ENCODE results near the gene RFPL3.
"Not testable (repeated sequence)": the region's sequence is repeated elsewhere in the genome, so short reads cannot be mapped to it uniquely, and the experiment has no call there.

The RFPL3 gene

DNA sequence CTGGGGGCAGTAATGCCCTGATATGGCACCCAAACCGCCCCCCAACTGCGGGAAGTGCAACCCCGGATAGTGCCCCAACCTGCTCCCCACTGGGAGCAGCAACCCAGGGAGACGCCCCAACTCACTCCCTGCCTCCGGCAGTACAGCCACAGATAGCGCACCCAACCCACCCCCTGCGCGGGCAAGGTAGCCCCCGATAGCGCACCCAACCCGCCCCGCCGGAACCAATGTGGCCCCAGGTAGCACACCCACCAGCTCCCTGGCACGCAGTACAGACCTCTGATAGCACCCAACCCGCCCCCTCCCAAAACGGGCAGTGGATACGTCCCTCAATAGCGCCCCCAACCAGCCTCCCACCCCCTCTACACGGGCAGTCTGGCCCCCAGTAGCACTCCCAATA, 3.8 kb upstream of the RFPL3 start:
- DNase-seq (ENCODE audit: low spot score), result no peak

DNA sequence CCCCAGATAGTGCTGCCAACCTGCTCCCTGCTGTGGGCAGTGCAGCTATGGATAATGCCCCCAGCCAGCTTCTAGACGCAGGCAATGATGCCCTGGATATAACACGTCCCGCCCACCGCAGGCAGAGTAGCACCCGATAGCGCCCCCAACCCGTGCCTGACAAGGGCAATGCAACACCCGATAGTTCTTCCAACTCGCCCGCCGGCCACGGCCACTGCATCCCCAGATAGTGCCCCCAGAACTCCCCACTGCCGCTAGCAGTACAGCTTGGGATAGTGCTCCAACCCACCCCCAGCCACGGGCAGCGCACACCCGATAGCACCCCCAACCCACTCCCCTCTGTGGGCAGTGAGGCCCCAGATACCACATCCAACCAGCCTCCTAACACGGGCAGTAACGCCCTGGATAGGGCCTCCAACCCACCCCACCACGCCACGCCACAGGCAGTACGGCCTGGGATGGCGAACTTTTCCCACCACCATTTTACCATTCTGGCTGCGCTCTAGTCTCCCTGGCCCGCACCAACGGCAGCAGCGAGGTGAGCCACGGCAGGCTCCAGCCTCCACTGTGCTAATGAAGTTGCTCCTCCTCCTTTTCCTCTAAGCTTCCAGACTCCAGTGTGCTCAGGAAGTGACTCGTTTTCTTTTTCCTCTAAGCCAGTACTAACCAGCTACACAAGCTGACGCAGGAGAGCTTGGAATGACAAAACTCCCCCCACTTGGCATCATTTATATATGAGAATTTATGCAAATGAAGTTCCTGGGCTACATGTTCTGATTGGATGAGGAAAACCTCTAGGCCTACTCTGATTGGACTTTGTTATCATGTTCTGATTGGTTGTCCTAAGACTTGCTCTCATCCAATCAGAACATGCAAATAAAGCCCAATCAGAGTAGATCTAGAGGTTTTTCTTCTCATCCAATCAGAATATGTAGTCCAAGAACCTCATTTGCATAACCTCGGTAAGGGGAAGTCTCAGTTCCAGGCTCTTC, 3.0 kb upstream of the RFPL3 start:
- DNase-seq (ENCODE audit: low spot score), result peak; percentile 7

GRCh38 chr22:32355760-32356159, 1.9 kb upstream of the RFPL3 start:
- DNase-seq (ENCODE audit: low spot score), result peak; percentile 29

DNA sequence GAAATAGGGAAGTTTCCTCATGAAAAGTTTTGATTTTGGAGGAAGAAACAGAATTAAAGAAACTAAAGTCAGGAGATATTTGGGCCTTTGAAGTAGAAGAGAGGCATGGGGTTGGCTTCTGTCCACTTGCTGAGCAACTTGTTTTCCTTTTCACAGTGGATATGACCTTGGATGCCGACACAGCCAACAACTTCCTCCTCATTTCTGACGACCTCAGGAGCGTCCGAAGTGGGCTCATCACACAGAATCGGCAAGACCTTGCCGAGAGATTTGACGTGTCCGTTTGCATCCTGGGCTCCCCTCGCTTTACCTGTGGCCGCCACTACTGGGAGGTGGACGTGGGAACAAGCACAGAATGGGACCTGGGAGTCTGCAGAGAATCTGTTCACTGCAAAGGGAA, 2.4 kb downstream of the RFPL3 start:
- not testable (repeated sequence) for DNase-seq (ENCODE audit: low spot score)

DNA sequence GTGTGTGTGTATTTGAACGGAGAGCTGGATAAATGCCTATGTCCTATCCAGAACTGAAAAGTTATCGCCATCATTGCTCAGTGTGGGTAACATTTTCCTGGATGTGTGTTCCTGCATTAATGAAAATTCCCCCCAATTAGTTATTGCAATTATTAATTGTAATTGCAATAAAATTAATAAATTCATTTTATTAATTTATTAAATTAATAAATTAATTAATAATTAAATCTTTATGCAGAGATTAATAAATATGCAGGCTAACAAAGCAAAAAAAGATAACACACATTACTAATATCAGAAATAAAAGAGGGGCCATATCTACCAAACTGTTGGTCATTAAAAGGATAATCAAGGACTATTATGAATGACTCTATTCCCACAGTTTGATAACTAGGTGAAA, 3.6 kb downstream of the RFPL3 start:
- no peak for DNase-seq (ENCODE audit: low spot score)

GRCh38 chr22:32364210-32364609, 6.5 kb downstream of the RFPL3 start:
- no peak for DNase-seq (ENCODE audit: low spot score)

DNA sequence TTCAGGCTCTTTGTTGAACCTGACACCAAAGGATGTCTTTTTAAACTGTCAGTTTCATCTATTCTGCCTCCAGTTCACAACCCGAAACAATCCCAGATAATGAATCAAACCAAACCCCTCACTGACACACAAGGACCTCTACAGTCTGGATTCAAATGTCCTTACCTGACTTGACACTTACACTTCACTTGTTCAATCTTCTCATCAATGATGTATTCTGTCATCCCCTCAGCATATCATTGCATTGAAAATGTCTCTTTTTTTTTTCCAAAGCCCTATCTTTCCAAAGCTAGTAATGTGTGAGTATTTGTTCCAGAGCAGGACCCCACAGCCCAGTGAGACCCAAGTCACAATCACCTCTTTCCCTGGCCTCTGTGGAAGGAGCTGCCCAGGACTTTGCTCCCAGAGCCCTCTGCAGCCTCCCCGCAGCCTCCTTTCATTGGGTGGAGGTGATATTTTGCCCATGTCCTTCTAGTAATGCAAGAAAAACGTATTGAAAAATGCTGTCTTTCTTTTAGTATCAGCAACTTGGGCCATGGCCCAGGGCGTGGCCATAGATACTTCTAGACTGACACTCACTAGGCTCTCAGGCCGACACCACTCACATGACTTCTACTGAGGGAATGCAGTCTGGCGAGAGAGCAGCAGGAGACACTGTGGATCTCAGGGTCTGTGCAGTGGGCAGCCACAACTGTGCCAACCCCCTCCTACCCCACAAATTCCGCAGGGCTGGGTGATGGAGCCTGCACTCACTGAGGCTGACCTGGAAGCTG, 18.2 kb downstream of the RFPL3 start:
- DNase-seq (ENCODE audit: low spot score), result no peak

DNA sequence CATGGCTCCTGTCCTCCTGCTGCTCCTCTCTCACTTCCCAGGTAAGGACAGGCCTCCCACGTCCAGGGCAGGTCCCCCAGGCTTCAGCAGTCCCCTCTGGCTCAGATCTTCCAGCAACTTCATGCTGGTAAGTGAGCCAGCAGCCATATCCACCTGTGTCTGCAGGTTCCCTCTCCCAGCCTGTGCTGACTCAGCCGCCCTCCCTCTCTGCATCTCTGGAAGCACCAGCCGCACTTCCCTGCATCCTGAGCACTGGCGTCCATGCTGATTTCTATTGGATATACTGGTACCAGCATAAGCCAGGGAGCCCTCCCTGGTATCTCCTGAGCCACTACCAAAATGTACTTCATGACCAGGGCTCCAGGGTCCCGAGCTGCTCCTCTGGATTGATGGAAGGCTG, 19.0 kb downstream of the RFPL3 start:
- DNase-seq (ENCODE audit: low spot score), result no peak

GRCh38 chr22:32378707-32379272, 21.1 kb downstream of the RFPL3 start:
- DNase-seq (ENCODE audit: low spot score), result peak; percentile 43

GRCh38 chr22:32380991-32381390, 23.3 kb downstream of the RFPL3 start:
- no peak for DNase-seq (ENCODE audit: low spot score)

DNA sequence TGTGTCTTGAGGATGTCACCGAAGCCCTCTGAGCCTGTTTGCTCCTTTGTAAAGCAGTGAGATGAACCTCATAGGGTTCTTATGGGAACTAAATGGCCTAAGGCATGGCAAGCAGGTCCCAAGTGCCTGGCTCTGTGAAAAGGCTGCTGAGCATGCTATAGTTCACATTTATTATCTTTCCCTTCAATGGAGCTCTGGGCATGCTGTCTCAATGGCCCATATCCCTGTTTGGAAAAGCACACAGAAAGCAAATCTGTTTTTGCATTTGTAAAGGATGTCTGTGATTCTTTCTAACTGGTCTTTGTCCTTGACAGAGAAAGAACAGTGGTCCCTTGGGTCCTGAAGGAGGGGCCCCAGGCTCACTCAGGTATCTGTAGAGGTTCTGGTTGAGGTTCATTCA, 28.0 kb downstream of the RFPL3 start:
- DNase-seq (ENCODE audit: low spot score), result no peak

- no peak for DNase-seq (ENCODE audit: low spot score)
Observed at GRCh38 chr22:32389685-32390084, 32.0 kb downstream of the RFPL3 start.

DNA sequence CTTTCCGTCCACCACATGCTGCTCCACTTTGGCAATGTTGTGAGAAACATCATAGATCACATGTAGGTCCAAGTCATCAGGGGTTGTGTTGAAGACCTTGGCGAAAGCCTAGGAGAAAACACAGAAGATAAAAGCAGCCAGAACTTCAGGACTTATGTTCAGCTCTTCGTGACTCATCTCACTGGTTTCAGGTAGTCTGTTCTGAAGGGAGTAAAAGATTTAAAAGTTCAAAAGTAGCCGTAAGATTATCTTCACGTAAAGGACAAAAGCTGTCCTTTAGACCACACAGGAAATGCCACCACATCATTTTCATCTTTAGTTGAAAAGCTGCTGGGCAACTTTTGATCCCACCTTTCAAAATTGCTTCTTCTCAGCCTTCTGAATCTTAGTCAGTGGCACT, 37.4 kb downstream of the RFPL3 start:
- DNase-seq (ENCODE audit: low spot score), result no peak

DNA sequence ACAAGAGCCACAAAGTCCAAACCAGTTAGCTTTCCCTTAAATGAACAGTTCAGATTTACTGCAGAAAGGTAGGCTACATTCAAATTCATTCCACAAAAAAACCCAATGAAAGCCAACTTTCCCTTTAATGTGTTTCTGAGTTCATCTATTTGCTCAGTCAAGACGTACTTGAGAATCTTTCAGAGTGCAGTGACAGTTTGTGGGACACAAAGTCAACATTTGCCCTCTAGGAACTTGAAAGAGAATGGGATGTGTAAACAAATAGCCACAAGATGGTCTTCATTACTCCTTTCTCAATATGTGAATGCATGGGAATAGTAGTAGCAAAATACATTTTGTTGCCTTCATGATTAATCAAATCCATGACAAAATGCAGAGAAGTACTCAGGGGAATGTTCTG, 38.6 kb downstream of the RFPL3 start:
- DNase-seq (ENCODE audit: low spot score), result no peak

GRCh38 chr22:32396746-32397145, 39.1 kb downstream of the RFPL3 start:
- no peak for DNase-seq (ENCODE audit: low spot score)

- DNase-seq (ENCODE audit: low spot score), result no peak
Observed at GRCh38 chr22:32401486-32401885, 43.8 kb downstream of the RFPL3 start.

- DNase-seq (ENCODE audit: low spot score), result no peak
Observed at GRCh38 chr22:32404021-32404420, 46.4 kb downstream of the RFPL3 start.

DNA sequence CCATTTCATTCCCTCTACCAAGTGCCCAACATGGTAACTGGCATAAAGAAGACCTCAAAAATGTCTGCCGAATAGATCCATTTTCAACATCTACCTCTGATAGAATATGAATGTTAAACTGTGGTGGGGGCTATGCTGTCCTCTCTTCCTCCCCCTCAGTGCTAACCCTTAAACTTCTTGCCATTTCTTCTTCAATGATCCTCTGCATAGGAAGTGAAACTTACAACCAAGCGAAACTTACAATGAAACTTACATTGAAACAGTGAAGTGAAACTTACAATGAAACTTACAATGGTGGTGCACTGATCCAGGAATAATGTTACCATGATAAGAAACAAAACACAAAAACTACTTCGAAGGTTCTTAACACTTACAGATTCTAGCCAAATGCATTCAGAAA, 49.6 kb downstream of the RFPL3 start:
- DNase-seq (ENCODE audit: low spot score), result no peak

GRCh38 chr22:32407936-32408335, 50.3 kb downstream of the RFPL3 start:
- no peak for DNase-seq (ENCODE audit: low spot score)

DNA sequence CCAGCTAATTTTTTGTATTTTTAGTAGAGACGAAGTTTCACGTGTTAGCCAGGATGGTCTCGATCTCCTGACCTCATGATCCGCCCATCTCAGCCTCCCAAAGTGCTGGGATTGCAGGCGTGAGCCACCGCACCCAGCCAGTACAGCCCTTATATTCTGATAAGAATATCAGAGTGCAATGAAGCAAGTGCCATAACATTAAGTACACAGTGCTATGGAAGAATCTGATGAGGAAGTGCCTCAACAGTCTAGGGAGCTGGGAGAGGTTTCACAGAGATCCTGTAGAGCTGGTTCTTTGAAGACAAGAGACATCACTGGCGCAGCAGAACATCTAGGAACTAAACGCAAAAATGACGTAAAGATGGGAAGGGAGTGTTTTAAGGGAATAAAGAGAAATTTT, 52.3 kb downstream of the RFPL3 start:
- DNase-seq (ENCODE audit: low spot score), result no peak

GRCh38 chr22:32410459-32410858, 52.8 kb downstream of the RFPL3 start:
- no peak for DNase-seq (ENCODE audit: low spot score)
